ENCODE results near the gene PHOSPHO2. TPM values are rescaled to one million over a fixed set of nuclear protein-coding genes. Genes with fewer than 3 reads are reported as not detected.

Gene PHOSPHO2
- total RNA-seq, 1 donor from 2014 or later: 3.3 TPM

- TF ChIP-seq, protein P1, sequence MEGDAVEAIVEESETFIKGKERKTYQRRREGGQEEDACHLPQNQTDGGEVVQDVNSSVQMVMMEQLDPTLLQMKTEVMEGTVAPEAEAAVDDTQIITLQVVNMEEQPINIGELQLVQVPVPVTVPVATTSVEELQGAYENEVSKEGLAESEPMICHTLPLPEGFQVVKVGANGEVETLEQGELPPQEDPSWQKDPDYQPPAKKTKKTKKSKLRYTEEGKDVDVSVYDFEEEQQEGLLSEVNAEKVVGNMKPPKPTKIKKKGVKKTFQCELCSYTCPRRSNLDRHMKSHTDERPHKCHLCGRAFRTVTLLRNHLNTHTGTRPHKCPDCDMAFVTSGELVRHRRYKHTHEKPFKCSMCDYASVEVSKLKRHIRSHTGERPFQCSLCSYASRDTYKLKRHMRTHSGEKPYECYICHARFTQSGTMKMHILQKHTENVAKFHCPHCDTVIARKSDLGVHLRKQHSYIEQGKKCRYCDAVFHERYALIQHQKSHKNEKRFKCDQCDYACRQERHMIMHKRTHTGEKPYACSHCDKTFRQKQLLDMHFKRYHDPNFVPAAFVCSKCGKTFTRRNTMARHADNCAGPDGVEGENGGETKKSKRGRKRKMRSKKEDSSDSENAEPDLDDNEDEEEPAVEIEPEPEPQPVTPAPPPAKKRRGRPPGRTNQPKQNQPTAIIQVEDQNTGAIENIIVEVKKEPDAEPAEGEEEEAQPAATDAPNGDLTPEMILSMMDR (IDR thresholded peaks at IDR 0.05; ENCODE audit: insufficient read depth, low read length, poor library complexity, severe bottlenecking): no peak
- Histone ChIP-seq H3K4me3 (ENCODE audit: low read depth, low read length) (no peak overlapping the region), H3K36me3 (ENCODE audit: control insufficient read depth, insufficient read depth, low read length) (no peaks in the 10 kb centered on the region), H3K27me3 (ENCODE audit: control insufficient read depth, insufficient read depth, low read length) (no peaks in the 10 kb centered on the region)
- no peak for DNase-seq (ENCODE audit: low read depth)
These were observed 20.4 kb downstream of the PHOSPHO2 start for GRCh38 chr2:169714699-169715098.

DNA sequence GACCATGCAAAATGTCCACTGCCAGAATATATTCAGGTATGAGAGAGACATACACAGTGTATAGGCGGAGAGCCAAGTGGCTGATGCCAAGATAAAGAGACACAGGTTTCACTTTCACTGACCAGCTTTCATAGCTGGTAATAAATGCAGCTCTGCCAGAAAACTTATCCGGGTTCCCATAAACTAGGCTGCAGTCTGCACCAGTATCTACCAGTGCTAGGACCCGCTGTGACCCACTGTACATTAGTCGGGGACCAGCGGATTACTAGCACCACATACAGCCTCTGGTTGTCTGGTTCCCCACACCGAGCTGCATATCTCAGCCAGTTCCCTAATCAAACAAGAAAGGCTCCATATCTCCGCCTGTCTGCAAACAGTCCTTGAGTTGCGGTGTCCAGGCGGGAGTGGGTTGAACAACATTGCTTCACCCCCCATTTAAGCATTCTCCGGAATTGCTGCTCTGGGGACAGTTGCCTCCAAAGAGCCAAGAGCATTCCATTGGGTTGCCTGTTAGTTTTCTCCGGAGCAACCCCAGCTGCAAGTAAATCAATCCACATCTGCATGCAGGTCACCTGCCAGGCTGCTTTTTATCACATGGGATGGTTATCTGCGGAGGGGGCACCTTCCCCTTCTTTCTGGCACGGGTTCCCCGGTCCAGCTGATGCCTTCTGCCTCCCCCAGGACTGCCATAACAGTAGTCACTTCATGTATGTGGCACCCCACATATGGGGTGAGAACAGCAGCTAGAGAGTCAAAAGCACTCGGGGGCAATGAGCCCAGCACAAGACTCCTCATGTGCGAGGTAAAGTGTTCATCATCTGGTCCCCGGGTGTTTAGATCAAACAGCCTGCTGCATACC is 21.3 kb downstream of the PHOSPHO2 start:
- Histone ChIP-seq H3K36me3 (ENCODE audit: control insufficient read depth, insufficient read depth, low read length) (no peaks in the 10 kb centered on the region), H3K27me3 (ENCODE audit: control insufficient read depth, insufficient read depth, low read length) (no peaks in the 10 kb centered on the region), H3K4me3 (ENCODE audit: low read depth, low read length) (no peak overlapping the region)
- TF ChIP-seq, protein P1 (IDR thresholded peaks at IDR 0.05; ENCODE audit: insufficient read depth, low read length, poor library complexity, severe bottlenecking): no peak
- no peak for DNase-seq (ENCODE audit: low read depth)

DNA sequence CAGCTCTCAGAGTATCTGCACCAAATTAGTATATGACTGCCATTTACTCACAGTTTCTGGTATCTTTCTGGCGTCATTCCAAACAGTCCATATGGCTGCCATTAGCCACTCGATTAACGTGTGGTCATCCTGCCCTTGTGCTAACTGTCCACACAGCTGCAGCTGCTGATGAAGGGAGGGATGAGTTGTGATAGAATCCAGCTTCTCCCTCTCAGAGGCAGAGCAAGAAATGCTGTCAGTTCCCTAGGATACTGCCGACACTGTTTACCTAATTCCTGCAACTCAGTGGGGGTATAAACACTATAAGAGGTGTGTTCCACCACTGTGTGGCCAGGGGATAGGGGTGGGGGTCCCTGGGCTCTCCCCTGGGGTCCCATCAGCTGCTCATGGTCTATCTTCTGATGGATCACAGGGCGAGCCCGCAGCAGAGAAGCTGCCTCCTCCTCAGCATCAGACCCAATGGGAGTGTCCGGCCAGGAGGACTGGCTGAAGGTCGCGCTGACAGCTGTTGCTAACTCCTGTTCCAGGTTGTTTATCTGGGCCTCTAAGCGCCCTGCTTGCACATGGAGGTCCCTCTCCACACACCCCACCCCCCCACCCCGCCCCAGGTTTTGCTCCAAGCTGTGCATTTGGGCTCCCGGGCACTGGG is 22.1 kb downstream of the PHOSPHO2 start:
- H3K4me3 ChIP-seq (ENCODE audit: low read depth, low read length): no peak overlapping the region
- no peak for DNase-seq (ENCODE audit: low read depth)
- TF ChIP-seq, protein P1 (IDR thresholded peaks at IDR 0.05; ENCODE audit: insufficient read depth, low read length, poor library complexity, severe bottlenecking): no peak
- no peaks in the 10 kb centered on the region for H3K27me3 ChIP-seq (ENCODE audit: control insufficient read depth, insufficient read depth, low read length)
- no peaks in the 10 kb centered on the region for H3K36me3 ChIP-seq (ENCODE audit: control insufficient read depth, insufficient read depth, low read length)

DNA sequence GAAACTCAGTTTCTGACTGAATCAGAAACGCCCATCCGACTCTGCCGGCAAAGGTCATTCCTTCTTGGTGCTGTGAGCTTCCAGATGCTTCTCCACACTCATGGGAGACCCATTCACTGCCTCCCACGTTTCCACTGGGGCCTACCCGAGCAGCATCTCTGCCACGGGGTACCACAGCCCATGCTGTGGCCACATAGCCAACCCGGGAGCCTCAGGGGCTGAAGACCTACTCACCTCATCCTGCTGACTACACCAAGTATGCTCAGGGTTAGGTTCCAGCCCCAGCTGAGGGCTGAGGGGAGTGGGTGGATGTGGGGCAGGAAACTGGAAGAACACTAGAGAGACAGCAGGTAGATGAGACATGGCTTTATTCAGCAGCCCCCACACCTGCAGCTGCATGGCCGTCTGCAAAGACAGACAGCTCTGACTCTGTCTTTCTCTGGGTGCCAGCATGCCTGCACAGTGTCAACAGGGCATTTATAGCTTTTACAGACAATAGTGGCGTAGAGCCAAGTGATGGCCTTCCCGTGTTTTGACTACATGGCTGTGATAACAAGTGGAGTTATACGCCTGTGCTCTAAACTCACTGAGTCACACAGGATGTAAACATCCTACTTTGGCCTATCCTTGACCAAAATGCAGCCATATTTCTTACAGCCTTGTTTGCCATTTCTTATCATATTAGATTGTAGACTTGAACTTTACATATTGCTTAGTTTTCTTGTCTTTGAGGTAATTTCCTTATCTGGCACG is 22.8 kb downstream of the PHOSPHO2 start:
- Histone ChIP-seq H3K27me3 (ENCODE audit: control insufficient read depth, insufficient read depth, low read length) (no peaks in the 10 kb centered on the region), H3K4me3 (ENCODE audit: low read depth, low read length) (no peak overlapping the region), H3K36me3 (ENCODE audit: control insufficient read depth, insufficient read depth, low read length) (no peaks in the 10 kb centered on the region)
- DNase-seq (ENCODE audit: low read depth): no peak
- TF ChIP-seq, protein P1 (IDR thresholded peaks at IDR 0.05; ENCODE audit: insufficient read depth, low read length, poor library complexity, severe bottlenecking): no peak

GRCh38 chr2:169717691-169718063 is 23.4 kb downstream of the PHOSPHO2 start:
- TF ChIP-seq, protein P1 (IDR thresholded peaks at IDR 0.05; ENCODE audit: insufficient read depth, low read length, poor library complexity, severe bottlenecking): no peak

More at GRCh38 chr2:169717691-169718063, 23.4 kb downstream of the PHOSPHO2 start:
- no peak for DNase-seq (ENCODE audit: low read depth)
- H3K36me3 ChIP-seq (ENCODE audit: control insufficient read depth, insufficient read depth, low read length): no peaks in the 10 kb centered on the region
- no peak overlapping the region for H3K4me3 ChIP-seq (ENCODE audit: low read depth, low read length)
- no peaks in the 10 kb centered on the region for H3K27me3 ChIP-seq (ENCODE audit: control insufficient read depth, insufficient read depth, low read length)

Data from kidney epithelial cell (primary cell).